Cardiac fibroblast (primary cell): ENCODE data around the gene ERCC4.
"Not testable (repeated sequence)": the region's sequence is repeated elsewhere in the genome, so short reads cannot be mapped to it uniquely, and the experiment has no call there.

Experiments
- DNase-seq, 2 donors: peaks; one replicate each; pipeline versions ENCODE4 v3.0.0 to v3.0.0-alpha.2; 2010; ENCODE audit warnings: low read depth in 2 of 2
- H3K4me3 ChIP-seq, 2 donors: replicated peaks in 1 of 2; 1 replicate in 1 of 2; 2 replicates in 1 of 2; pipeline ENCODE4 v1.5.1; 2011; ENCODE audit warnings: low read depth in 2 of 2, low read length in 2 of 2, mild to moderate bottlenecking in 2 of 2, moderate library complexity in 1 of 2
- TF ChIP-seq, protein P1 (sequence below): IDR thresholded peaks from one replicate; pipeline ENCODE4 v1.5.1; 2011; ENCODE audit warnings: low read depth, mild to moderate bottlenecking, low read length, inconsistent platforms

ERCC4 gene

DNA sequence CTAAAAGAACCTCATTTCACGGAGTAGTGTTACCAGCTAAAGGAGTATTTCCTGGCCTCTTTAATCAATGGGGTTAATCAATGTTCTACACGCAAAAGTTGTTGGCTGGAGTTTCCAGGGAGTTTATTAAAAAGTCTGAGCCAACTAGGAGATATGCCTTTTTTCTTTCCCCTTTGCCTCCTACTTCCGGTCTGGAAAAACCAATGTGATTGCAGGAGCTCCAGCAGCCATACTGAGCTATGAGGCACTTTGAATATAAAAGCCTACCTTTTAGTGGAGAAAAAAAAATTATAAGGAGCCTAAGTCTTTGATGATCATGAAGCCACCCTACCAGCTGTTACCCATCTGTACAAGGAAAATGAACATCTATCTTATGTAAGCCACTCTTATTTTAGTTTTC lies 17.9 kb upstream of the ERCC4 start:
- H3K4me3 ChIP-seq: no peak overlapping the region
- no peak for DNase-seq
- TF ChIP-seq, protein P1, sequence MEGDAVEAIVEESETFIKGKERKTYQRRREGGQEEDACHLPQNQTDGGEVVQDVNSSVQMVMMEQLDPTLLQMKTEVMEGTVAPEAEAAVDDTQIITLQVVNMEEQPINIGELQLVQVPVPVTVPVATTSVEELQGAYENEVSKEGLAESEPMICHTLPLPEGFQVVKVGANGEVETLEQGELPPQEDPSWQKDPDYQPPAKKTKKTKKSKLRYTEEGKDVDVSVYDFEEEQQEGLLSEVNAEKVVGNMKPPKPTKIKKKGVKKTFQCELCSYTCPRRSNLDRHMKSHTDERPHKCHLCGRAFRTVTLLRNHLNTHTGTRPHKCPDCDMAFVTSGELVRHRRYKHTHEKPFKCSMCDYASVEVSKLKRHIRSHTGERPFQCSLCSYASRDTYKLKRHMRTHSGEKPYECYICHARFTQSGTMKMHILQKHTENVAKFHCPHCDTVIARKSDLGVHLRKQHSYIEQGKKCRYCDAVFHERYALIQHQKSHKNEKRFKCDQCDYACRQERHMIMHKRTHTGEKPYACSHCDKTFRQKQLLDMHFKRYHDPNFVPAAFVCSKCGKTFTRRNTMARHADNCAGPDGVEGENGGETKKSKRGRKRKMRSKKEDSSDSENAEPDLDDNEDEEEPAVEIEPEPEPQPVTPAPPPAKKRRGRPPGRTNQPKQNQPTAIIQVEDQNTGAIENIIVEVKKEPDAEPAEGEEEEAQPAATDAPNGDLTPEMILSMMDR: no peak

DNA sequence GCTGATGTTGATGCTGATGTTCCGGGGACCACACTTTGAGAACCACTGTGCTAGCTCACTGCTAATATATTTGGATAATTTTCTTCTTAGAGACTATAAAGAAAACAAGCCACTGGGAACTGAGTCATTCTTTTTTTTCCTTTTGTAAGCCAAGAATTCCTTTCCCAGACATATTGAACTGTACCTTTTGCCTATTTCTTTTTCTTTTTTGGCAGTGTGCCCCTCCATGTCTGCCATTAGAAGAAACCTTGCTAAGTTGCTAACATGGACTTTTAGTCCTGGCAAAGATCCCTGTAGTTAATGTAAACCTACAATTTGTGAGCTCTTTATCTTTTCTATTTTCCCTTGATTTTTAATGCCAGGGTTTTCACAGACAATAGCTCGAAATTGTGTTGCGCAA lies 17.3 kb upstream of the ERCC4 start:
- TF ChIP-seq, protein P1: no peak
- DNase-seq: peak; percentile 80 to 96
- H3K4me3 ChIP-seq: no peak overlapping the region

DNA sequence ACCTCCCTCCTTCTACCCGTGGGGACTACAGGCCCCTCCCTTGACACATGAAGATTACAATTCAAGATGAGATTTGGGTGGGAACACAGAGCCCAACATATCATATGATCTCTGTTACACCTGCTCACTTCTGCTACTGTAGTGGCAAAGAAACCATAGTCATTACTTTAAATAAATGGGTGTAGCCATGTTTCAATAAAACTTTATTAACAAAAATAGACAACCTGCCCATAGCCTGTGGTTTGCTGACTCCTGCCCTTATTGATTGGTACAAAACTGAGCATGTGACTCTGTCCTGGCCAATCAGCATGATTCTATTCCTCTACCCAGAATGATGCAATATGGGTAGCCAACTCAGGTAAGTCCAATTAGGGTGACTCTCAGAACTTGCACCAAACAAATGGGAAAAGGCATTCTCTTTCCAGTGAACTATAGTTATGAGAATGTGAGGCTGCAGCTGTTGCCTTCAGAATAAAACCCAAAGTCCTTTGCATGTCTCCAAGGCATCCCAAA lies 15.7 kb upstream of the ERCC4 start:
- TF ChIP-seq, protein P1: no peak
- H3K4me3 ChIP-seq: no peak overlapping the region
- no peak for DNase-seq

DNA sequence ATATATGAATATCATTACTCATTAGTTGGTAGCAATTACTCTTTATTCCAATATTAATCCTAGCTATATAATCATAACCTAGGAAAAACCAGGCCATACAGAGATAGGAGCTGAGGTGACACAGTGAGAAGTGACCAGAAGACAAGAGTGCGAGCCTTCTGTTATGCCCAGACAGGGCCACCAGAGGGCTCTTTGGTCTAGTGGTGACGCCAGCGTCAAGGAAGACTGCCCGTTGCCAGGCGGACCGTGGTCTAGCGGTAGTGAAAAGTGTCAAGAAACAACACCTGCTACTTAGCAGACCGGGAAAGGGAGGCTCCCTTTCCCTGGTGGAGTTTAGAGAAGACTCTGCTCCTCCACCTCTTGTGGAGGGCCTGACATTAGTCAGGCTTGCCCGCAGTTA lies 15.1 kb upstream of the ERCC4 start:
- TF ChIP-seq, protein P1: peak; percentile 63
- peak; percentile 38 to 57 for DNase-seq
- H3K4me3 ChIP-seq: not testable (repeated sequence)

DNA sequence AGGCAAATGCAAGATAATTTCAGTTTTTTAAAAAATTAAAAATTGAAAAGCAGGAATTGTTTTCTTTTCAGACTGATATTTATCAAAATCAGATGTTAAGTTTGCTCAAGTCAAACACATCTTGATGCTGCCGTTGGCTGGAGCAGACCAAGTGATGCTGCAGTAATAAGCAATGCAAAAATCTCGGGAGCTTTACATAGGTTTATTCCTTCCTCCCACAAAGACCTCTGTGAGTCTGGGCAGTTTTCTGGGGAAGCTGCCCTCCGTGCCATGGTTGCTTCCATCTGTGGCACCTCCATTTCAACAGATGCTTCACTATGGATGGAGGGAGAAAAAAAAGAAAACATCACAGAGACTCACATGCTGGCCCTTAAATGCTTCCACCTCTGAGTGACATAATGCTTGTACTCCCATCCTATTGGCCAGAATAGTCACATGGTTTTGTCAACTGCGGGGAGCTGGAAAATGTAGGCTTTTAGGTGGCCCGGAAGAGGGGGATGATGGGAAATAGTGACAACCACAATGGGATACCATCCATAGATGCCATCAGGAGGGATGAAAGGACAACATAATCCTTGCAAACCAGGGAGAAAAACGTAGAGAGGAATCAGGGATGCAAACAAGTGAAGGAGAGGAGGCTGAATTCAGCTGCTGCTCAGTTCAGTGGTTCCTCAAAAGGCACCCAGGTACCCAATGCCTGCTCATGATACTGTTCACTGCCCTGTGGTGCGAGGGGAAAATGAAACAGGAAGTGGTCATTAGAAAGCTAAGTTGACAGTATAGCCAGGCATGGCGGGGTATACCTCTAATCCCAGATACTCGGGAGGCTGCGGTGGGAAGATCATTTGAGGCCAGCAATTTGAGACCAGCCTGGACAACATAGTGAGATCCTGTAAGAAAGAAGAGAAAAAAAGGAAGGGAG lies 13.5 kb upstream of the ERCC4 start:
- TF ChIP-seq, protein P1: no peak
- DNase-seq: no peak
- no peak overlapping the region for H3K4me3 ChIP-seq

DNA sequence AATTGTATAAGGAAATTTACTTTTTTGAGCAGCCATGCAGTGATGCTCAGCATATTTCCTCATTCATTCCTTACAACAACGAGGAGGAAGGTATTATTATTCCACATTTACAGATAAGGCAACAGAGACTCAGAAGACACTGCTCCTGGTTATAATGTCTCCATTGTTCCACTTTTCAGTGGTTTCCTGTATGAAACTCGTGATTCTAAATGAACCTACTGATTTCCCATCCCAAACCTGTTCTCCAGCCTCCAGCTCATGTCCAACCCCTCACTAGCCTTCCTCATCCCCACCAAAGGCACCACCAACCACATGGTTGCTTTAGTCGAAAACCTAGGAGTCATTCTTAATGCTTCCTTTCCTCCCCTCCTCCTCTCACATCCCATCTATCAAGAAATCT lies 12.5 kb upstream of the ERCC4 start:
- DNase-seq: no peak
- H3K4me3 ChIP-seq: no peak overlapping the region
- TF ChIP-seq, protein P1: no peak
